ENCODE measurements around the gene ATP13A1. TPM values are rescaled to one million over a fixed set of nuclear protein-coding genes. Genes with fewer than 3 reads are reported as not detected.
"Not testable (repeated sequence)": the region's sequence is repeated elsewhere in the genome, so short reads cannot be mapped to it uniquely, and the experiment has no call there.

ATP13A1 gene
- total RNA-seq, 1 experiment from 2014 or later = 39.6 TPM

DNA sequence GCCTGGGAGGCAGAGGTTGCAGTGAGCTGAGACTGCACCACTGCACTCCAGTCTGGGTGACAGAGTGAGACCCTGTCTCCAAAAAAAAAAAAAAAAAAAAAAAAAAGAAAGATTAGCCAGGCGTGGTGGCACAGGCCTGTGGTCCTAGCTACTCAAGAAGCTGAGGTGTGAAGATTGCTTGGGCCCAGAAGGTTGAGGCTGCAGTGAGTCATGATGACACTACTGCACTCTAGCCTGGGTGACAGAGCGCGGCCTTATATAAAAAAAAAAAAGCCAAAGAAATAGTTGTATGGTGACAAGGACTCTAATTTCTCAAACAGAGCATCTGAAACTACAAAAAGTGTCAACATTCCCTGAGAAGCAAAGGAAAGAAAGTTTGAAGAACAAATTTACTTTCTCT is 48.4 kb downstream of the ATP13A1 start:
- no peak overlapping the region for H2AFZ ChIP-seq (ENCODE audit: low read length)
- DNase-seq = no peak
- no peaks in the 10 kb centered on the region for H3K36me3 ChIP-seq (ENCODE audit: insufficient read depth, low read length)
- H3K27me3 ChIP-seq (ENCODE audit: low read length) = no peaks in the 10 kb centered on the region
- no peaks in the 10 kb centered on the region for H3K9me2 ChIP-seq (replicated peaks; ENCODE audit: insufficient read depth, low read length)
- H3K27ac ChIP-seq (ENCODE audit: low read length) = no peak overlapping the region
- peaks cover 8% of the 10 kb centered on the region; the same call in 1 of the 2 replicates for H3K4me1 ChIP-seq (ENCODE audit: low read length)
- no peaks in the 10 kb centered on the region for H3K79me2 ChIP-seq (ENCODE audit: low read length)
- H3K9ac ChIP-seq (ENCODE audit: low read length) = no peak overlapping the region
- H4K20me1 ChIP-seq (ENCODE audit: insufficient read depth, low read depth, low read length) = no peaks in the 10 kb centered on the region
- H3K4me2 ChIP-seq (ENCODE audit: low read depth, low read length, poor library complexity, severe bottlenecking) = no peak overlapping the region
- no peak overlapping the region for H3K4me3 ChIP-seq (ENCODE audit: low read length)
- no peaks in the 10 kb centered on the region for H3K9me3 ChIP-seq (ENCODE audit: low read length)

DNA sequence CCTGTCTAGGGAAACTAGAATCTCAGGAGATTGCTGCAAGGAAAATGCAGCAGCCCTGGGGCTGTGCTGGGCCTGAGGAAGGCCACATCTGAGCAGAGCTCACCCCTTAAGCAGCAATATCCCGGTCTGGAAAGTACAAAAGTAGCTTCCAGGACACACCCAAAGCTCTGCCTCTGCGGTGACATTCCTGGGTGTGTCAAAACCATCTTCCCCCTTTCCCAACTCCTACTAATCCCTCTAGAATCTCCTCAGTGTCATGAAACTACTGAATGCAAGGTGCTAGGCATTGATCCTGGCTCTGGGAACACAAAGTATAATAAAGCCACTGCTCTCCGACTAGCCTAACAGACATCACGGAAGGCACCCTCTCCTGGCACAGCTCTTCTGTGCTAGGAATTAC is 50.0 kb downstream of the ATP13A1 start:
- Histone ChIP-seq H3K9ac (ENCODE audit: low read length) (no peak overlapping the region), H3K4me3 (ENCODE audit: low read length) (no peak overlapping the region), H2AFZ (ENCODE audit: low read length) (no peak overlapping the region), H4K20me1 (ENCODE audit: insufficient read depth, low read depth, low read length) (no peaks in the 10 kb centered on the region), H3K27me3 (ENCODE audit: low read length) (no peaks in the 10 kb centered on the region), H3K36me3 (ENCODE audit: insufficient read depth, low read length) (no peaks in the 10 kb centered on the region), H3K4me1 (ENCODE audit: low read length) (0 out of 2 replicates have a peak, but pooled peaks cover 3% of the 10 kb centered on the region), H3K27ac (ENCODE audit: low read length) (no peak overlapping the region), H3K9me3 (ENCODE audit: low read length) (no peaks in the 10 kb centered on the region), H3K79me2 (ENCODE audit: low read length) (no peaks in the 10 kb centered on the region), H3K4me2 (ENCODE audit: low read depth, low read length, poor library complexity, severe bottlenecking) (no peak overlapping the region), H3K9me2 (replicated peaks; ENCODE audit: insufficient read depth, low read length) (no peaks in the 10 kb centered on the region)
- no peak for DNase-seq

DNA sequence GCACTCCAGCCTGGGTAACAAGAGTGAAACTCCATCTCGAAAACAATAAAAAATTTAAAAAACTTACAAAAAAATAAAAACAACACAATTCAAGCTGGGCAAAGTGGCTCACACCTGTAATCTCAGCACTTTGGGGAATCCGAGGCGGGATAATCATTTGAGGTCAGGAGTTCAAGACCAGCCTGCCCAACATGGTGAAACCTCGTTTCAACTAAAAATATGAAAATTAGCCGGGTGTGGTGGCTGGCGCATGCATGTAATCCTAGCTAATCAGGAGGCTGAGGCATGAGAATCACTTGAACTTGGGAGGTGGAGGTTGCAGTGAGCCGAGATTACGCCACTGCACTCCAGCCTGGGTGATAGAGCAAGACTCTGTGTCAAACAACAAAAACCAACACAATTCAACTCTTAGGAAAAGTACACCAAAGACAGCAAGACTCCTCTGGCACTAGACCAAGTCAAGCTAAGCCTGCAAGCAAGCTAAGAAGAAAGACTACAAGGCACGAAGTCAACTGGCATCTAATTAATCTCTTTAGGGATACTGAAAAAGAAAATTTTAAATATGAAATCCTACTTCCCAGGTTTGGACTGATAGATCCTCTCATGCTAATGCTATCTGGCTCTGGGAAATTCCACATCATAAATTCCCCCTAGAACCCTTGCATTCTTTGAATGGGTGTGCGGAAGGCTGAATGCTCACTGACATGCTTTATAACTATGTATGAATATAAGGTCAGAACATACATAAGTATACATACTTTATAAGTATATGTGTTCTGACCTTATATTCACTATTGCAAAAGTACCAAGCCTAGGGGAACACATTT is 52.9 kb downstream of the ATP13A1 start:
- H3K4me1 ChIP-seq (ENCODE audit: low read length) = no peaks in the 10 kb centered on the region
- no peak overlapping the region for H3K4me3 ChIP-seq (ENCODE audit: low read length)
- H3K27ac ChIP-seq (ENCODE audit: low read length) = no peak overlapping the region
- no peaks in the 10 kb centered on the region for H3K79me2 ChIP-seq (ENCODE audit: low read length)
- H3K27me3 ChIP-seq (ENCODE audit: low read length) = no peaks in the 10 kb centered on the region
- no peak overlapping the region for H3K9ac ChIP-seq (ENCODE audit: low read length)
- DNase-seq = no peak
- no peaks in the 10 kb centered on the region for H3K9me3 ChIP-seq (ENCODE audit: low read length)
- no peak overlapping the region for H2AFZ ChIP-seq (ENCODE audit: low read length)
- H4K20me1 ChIP-seq (ENCODE audit: insufficient read depth, low read depth, low read length) = no peaks in the 10 kb centered on the region
- H3K4me2 ChIP-seq (ENCODE audit: low read depth, low read length, poor library complexity, severe bottlenecking) = no peak overlapping the region
- H3K9me2 ChIP-seq (replicated peaks; ENCODE audit: insufficient read depth, low read length) = no peaks in the 10 kb centered on the region
- H3K36me3 ChIP-seq (ENCODE audit: insufficient read depth, low read length) = no peaks in the 10 kb centered on the region

DNA sequence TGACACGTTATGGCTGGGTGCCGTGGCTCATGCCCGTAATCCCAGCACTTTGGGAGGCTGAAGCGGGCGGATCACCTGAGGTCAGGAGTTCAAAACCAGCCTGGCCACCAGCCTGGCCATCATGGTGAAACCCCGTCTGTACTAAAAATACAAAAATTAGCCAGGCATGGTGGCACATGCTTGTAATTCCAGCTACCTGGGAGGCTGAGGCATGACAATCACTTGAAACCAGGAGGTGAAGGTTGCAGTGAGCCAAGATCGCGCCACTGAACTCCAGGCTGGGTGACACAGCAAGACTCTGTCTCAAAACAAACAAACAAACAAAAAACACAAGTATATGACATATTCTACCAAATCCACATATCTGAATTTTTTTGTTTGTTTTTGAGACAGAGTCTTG is 56.8 kb downstream of the ATP13A1 start:
- H3K4me2 ChIP-seq (ENCODE audit: low read depth, low read length, poor library complexity, severe bottlenecking); H3K27ac ChIP-seq (ENCODE audit: low read length): not testable (repeated sequence)

DNA sequence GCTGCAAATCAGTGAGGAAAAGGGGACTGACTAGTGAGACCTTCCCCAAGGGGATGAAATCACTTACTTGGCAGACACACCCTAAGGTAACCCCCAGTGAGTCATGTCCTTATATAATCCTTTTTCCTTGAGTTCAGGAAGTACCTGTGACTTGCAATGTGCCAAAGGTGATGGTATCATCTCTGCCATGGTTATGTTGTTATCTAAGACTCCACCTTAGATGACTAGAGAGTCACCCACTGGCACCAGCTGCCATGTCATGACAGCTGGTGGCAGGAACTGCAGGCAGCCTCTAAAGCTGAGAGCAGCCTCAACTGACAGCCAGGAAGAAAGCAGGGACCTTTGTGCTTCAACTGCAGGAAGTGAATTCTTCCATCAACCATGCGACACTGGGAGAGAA is 57.5 kb downstream of the ATP13A1 start:
- no peak overlapping the region for H3K4me2 ChIP-seq (ENCODE audit: low read depth, low read length, poor library complexity, severe bottlenecking)

More for the DNA sequence above, 56.8 kb downstream of the ATP13A1 start:
- not testable (repeated sequence) for H3K4me1 ChIP-seq (ENCODE audit: low read length); H2AFZ ChIP-seq (ENCODE audit: low read length); H4K20me1 ChIP-seq (ENCODE audit: insufficient read depth, low read depth, low read length); H3K9me2 ChIP-seq (replicated peaks; ENCODE audit: insufficient read depth, low read length); H3K9ac ChIP-seq (ENCODE audit: low read length); H3K4me3 ChIP-seq (ENCODE audit: low read length); H3K79me2 ChIP-seq (ENCODE audit: low read length); H3K27me3 ChIP-seq (ENCODE audit: low read length); H3K9me3 ChIP-seq (ENCODE audit: low read length); DNase-seq; H3K36me3 ChIP-seq (ENCODE audit: insufficient read depth, low read length)

DNA sequence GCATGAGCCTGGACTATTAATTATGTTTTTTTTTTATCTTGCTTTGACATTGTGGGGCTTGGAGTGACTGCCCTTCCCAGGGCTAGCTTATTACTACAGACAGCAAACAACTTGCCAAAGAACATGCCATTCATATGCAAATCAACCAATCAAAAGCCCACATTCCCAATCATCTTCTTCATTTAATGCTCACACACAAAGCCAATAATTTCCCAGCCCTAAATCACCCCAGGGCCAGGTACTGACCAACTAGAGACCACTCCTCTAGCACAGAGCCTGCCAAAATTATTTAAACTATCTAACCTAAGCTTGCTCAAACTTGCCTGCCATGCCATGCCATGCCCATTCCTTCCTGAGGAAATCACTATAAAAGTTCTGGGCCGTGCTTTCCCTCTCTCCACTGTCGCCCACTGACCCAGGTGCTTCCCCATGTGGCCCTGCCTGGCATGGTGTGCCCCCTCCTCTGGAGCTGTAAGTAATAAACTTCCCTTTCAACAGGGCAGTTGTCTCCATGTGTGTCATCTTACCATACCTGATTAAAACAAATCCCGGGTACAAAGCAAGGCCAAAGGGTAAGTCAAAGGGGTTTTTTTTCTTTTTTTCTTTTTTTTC is 60.7 kb downstream of the ATP13A1 start:
- Histone ChIP-seq H3K9ac (ENCODE audit: low read length) (no peak overlapping the region), H3K4me3 (ENCODE audit: low read length) (no peak overlapping the region), H3K4me1 (ENCODE audit: low read length) (peaks cover 2% of the 10 kb centered on the region; the same call in 1 of the 2 replicates), H3K4me2 (ENCODE audit: low read depth, low read length, poor library complexity, severe bottlenecking) (no peak overlapping the region), H3K79me2 (ENCODE audit: low read length) (no peaks in the 10 kb centered on the region), H2AFZ (ENCODE audit: low read length) (no peak overlapping the region), H3K9me2 (replicated peaks; ENCODE audit: insufficient read depth, low read length) (no peaks in the 10 kb centered on the region), H4K20me1 (ENCODE audit: insufficient read depth, low read depth, low read length) (no peaks in the 10 kb centered on the region), H3K27ac (ENCODE audit: low read length) (no peak overlapping the region), H3K27me3 (ENCODE audit: low read length) (no peaks in the 10 kb centered on the region; the same call in 1 of the 2 replicates), H3K9me3 (ENCODE audit: low read length) (no peaks in the 10 kb centered on the region), H3K36me3 (ENCODE audit: insufficient read depth, low read length) (no peaks in the 10 kb centered on the region)
- no peak for DNase-seq

More for the DNA sequence above, 57.5 kb downstream of the ATP13A1 start:
- H3K79me2 ChIP-seq (ENCODE audit: low read length) = no peaks in the 10 kb centered on the region
- H2AFZ ChIP-seq (ENCODE audit: low read length) = no peak overlapping the region
- H3K27ac ChIP-seq (ENCODE audit: low read length) = no peak overlapping the region
- H3K36me3 ChIP-seq (ENCODE audit: insufficient read depth, low read length) = no peaks in the 10 kb centered on the region
- no peak for DNase-seq
- no peaks in the 10 kb centered on the region for H3K4me1 ChIP-seq (ENCODE audit: low read length)
- H3K9me3 ChIP-seq (ENCODE audit: low read length) = no peaks in the 10 kb centered on the region
- no peaks in the 10 kb centered on the region for H4K20me1 ChIP-seq (ENCODE audit: insufficient read depth, low read depth, low read length)
- no peak overlapping the region for H3K4me3 ChIP-seq (ENCODE audit: low read length)
- H3K27me3 ChIP-seq (ENCODE audit: low read length) = no peaks in the 10 kb centered on the region
- H3K9me2 ChIP-seq (replicated peaks; ENCODE audit: insufficient read depth, low read length) = no peaks in the 10 kb centered on the region
- no peak overlapping the region for H3K9ac ChIP-seq (ENCODE audit: low read length)

DNA sequence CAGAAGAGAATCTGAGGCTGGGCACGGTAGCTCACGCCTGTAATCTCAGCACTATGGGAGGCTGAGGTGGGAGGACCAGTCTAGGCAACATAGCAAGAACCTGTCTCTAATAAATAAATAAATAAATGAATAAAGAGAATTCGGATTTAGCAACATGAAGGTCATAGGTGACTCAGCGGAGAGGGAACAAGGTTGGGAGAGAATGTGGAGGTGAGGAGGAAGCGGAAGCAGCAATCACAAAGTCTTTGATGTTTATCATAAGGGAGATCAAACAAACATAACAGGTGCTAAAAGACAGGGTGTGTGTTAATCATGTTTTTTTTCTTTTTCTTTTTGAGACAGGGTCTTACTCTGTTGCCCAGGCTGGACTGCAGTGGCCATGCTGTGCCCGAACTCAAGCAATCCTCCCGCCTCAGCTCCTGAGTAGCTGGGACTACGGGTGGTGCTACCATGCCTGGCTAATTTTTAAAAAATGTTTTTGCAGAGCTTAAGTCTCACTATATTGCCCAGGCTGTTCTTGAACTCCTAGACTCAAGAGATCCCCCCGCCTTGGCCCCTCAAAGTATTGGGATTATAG is 61.3 kb downstream of the ATP13A1 start:
- no peak for DNase-seq
- peaks cover 5% of the 10 kb centered on the region; the same call in 1 of the 2 replicates for H3K4me1 ChIP-seq (ENCODE audit: low read length)
- no peak overlapping the region for H3K9ac ChIP-seq (ENCODE audit: low read length)
- H3K79me2 ChIP-seq (ENCODE audit: low read length) = no peaks in the 10 kb centered on the region
- H3K4me2 ChIP-seq (ENCODE audit: low read depth, low read length, poor library complexity, severe bottlenecking) = no peak overlapping the region
- no peaks in the 10 kb centered on the region for H3K9me2 ChIP-seq (replicated peaks; ENCODE audit: insufficient read depth, low read length)
- H3K4me3 ChIP-seq (ENCODE audit: low read length) = no peak overlapping the region
- H3K27me3 ChIP-seq (ENCODE audit: low read length) = no peaks in the 10 kb centered on the region; the same call in 1 of the 2 replicates
- H3K9me3 ChIP-seq (ENCODE audit: low read length) = no peaks in the 10 kb centered on the region
- no peak overlapping the region for H3K27ac ChIP-seq (ENCODE audit: low read length)
- no peaks in the 10 kb centered on the region for H3K36me3 ChIP-seq (ENCODE audit: insufficient read depth, low read length)
- no peak overlapping the region for H2AFZ ChIP-seq (ENCODE audit: low read length)
- H4K20me1 ChIP-seq (ENCODE audit: insufficient read depth, low read depth, low read length) = no peaks in the 10 kb centered on the region

DNA sequence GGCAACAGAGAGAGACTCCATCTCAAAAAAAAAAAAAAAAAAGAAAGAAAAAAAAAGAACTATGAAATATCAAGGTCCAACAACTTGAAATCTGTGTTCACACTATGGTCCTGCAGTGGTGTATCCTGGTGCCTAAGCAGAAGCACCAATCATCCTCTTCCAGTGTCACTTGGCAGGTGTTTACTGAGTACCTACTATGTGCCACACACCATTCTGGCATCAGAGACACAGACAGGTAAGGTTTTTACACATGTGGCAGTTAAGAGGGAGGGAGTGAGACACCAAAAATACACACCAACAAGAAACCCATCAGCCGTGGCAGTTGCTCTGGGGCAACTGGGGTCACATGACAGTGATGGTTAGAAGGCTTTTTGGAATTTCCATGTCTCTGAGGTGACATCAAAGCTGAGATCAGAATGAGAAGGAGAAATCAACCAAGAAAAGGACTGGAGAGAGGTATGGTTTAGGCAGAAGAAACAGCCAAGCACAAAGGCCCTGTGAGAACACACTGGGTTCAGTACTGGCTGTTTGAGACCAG is 62.6 kb downstream of the ATP13A1 start:
- Histone ChIP-seq H4K20me1 (ENCODE audit: insufficient read depth, low read depth, low read length) (no peaks in the 10 kb centered on the region), H3K4me1 (ENCODE audit: low read length) (peaks cover 5% of the 10 kb centered on the region; the same call in 1 of the 2 replicates), H3K9me3 (ENCODE audit: low read length) (no peaks in the 10 kb centered on the region), H3K79me2 (ENCODE audit: low read length) (no peaks in the 10 kb centered on the region), H3K27ac (ENCODE audit: low read length) (no peak overlapping the region), H3K4me2 (ENCODE audit: low read depth, low read length, poor library complexity, severe bottlenecking) (no peak overlapping the region), H2AFZ (ENCODE audit: low read length) (no peak overlapping the region), H3K27me3 (ENCODE audit: low read length) (no peaks in the 10 kb centered on the region; the same call in 1 of the 2 replicates), H3K36me3 (ENCODE audit: insufficient read depth, low read length) (no peaks in the 10 kb centered on the region), H3K9me2 (replicated peaks; ENCODE audit: insufficient read depth, low read length) (no peaks in the 10 kb centered on the region), H3K9ac (ENCODE audit: low read length) (no peak overlapping the region), H3K4me3 (ENCODE audit: low read length) (no peak overlapping the region)
- no peak for DNase-seq
